HG02938 (cell line): Measurements from ENCODE around the gene CD300H.

Source experiments
- ATAC-seq: cut with Tn5 transposase; IDR thresholded peaks from one replicate; pipeline ENCODE4 v1.9.1; 2021; ENCODE audit warnings: mild to moderate bottlenecking, moderate library complexity; ENCODE audit not compliant: unreplicated experiment

Gene CD300H

DNA sequence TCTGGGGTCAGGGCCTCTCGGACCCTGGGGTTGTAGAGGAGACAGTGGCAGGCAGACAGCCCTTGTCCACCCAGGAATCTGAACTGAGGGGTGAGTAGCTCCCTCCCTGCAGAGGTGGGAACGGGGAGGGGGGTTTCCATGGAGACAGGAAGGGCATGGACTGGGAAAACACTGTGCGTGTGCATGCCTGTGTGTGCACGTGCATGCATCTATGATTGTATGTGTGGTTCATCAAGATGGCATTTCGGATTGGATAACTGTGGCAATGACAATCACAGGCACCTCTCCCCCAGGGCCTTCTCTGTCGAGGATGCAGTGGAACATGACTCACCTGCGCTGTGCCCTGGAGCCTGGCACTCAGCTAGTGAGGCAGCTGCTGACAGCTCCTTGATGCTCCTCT is 15.3 kb downstream of the CD300H start:
- no peak for ATAC-seq

GRCh38 chr17:74550602-74551001 is 16.7 kb downstream of the CD300H start:
- ATAC-seq, result no peak

DNA sequence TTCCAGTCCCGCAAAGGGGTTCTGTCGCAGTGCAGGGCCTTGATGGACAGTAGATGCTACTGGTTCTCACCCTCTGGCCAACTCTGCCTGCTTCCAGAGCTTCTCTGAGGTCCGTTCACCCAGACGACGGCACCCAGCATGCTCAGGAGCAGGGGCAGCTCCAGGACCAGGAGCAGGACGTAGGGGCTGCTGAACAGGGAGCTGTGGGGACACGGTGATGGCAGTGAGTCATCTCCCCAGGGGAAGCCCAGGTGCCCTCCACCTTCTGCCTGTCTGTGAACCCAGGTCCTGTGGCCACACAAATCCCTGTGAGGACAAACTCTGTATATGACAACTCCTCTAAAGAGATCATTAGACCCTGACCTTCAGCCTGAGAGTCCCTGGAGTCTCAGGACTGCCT is 18.0 kb downstream of the CD300H start:
- no peak for ATAC-seq

DNA sequence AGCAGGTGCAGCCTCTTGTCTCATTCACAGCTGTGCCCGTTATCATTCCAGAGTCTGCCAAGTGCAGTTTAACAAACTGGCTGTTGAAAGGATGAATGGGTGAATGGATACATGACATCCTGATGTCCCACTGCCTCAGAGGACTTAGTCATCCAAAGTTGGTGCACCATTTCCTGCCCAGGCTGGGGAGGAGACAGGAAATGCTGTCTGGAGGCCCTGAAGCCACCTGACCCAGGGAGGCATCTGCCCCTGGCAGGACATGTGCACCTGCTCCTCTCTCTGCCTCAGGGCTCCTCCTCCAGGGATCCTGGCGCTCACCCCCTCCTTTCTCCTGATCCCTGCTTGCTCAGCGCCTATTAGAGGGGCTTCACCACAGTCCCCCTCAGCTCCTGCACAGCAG is 19.6 kb downstream of the CD300H start:
- no peak for ATAC-seq

GRCh38 chr17:74547264-74547663 is 20.0 kb downstream of the CD300H start:
- no peak for ATAC-seq

GRCh38 chr17:74546586-74546985 is 20.7 kb downstream of the CD300H start:
- ATAC-seq, result no peak

DNA sequence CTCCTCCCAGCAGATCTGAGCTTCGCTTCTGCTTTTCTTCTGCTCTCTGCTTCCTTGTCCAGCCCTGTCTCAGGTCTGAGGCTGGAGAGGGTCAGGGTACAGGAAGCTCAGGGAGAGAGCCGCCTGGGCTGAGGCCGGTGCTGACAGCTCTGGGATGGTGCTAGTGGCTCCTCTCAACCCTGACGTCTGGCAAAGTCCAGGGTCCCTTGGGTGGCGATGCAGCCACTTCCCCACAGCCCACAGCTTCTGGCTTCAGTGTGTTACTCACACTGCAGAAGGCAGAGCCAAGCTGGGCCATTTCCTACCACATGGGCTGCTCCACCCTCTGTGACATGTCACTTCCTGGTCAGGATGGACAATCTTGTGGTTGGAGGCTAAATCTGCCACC is 21.5 kb downstream of the CD300H start, which contains the start of gene CD300C:
Gene CD300C (minus strand): TSS at position 273 of the 388 bp plus-strand sequence. CDS start 333 bp downstream, outside the sequence.
- no peak for ATAC-seq

- ATAC-seq, result no peak
Observed at GRCh38 chr17:74544991-74545842, 22.1 kb downstream of the CD300H start.

GRCh38 chr17:74543891-74544760 is 23.2 kb downstream of the CD300H start:
- ATAC-seq, result no peak

DNA sequence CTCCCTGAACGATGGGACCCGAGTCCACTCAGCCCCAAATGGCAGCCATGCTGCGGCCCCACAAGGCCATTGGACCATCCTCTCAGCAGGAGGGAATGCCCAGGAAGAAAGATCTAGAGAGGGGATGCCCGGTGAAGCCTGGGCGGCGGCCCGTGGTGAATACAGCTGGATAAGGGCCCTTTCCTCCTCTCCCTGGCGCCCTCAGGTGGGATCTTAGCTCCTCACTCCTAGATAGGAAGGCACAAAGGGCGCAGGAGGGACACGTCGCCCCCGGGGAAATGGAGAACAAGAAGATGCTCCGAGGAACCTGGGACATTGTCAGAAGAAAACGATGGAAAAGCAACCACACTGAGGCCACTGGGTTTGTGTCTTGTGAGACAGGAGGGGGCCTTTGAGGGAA is 23.9 kb downstream of the CD300H start:
- ATAC-seq, result no peak

DNA sequence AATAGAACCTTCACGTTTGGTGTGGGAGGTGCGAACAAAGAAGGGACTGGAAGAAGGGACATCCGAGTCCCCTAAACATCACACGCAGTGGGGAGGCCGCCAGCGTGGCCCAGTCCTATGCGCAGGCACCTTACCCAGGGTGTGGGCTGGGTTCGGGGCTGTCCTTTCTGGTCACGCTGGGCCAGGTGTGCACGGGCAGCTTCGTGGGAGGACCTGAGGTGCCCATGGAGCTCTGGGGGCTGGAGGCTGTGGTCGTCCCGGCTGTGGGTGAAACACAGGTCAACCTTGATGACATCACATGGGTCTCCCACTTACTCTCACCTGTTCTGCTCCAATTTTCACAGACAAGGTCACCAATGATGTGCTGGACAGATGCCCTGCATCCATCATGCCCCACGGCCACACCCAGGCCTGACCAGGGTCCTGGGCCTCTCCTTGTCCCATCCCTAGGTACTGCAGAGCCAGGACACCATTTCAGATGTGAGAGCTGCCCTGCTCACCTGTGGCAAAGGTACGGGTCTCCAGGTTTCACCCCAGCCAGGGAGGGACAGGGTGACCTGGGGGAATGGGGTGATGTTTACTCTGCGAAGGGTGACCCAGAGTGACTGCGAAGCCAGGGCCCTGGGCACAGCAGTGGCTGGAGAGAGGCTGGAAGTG is 24.5 kb downstream of the CD300H start:
- no peak for ATAC-seq

- no peak for ATAC-seq
Observed at GRCh38 chr17:74542166-74542565, 25.1 kb downstream of the CD300H start.

DNA sequence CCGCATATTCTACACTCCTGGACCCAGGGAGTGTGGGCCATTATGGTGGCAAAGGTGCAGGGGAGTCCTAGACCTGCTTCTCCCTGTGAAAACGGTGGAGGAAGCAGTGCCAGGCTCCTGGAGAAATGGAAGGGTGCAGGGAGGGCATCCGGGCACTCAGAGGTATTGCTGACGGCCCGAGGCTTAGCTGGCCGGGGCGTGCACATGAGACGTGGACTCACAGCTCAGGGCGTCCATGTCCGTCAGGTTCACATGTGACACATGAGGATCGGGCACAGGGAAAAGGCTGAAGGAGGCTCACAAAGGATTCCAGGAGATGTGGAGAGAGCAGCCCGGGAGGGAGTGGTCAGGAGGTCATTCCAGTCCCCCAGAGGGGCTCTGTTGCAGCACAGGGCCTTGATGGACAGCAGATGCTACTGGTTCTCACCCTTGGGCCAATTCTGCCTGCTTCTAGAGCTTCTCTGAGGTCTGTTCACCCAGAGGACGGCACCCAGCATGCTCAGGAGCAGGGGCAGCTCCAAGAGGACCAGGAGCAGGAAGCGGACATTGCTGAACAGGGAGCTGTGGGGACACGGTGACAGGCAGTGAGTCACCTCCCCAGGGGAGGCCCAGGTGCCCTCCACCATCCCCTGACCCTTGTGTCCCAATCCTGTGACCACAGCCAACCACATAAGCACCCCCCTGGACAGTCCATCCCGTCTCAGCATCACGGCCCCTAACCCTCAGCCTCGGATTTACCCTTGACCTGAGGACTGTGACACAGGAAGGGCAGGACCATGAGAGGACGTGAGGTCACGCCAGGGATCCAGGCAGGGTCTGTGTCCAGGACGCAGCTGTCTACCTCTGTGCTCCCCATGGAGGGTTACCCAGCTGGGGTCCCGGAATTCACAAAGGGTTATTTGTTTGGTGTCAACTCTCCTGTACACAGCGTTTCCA is 25.9 kb downstream of the CD300H start:
- no peak for ATAC-seq

- ATAC-seq, result no peak
Observed at GRCh38 chr17:74539281-74539820, 28.0 kb downstream of the CD300H start.

GRCh38 chr17:74536890-74537289 is 30.4 kb downstream of the CD300H start:
- ATAC-seq, result no peak

- no peak for ATAC-seq
Observed at GRCh38 chr17:74532115-74532514, 35.2 kb downstream of the CD300H start.

- ATAC-seq, result no peak
Observed at GRCh38 chr17:74531231-74531761, 36.0 kb downstream of the CD300H start, which contains the start of gene CD300LB. TSS of gene CD300LB (minus strand) at chr17:74531475. CDS start at chr17:74531350, 125 bp downstream.

DNA sequence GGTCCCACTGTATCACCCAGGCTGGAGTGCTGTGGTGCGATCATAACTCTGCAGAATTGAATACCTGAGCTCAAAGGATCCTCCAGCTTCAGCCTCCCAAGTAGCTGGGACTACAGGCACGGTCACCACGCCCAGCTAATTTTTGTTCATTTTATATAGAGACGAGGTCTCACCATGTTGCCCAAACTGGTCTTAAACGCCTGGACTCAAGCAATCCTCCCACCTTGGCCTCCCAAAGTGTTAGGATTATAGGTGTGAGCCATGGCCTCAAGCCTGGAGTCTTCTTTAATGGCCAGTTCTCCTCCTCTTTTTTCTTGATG is 36.5 kb downstream of the CD300H start:
- ATAC-seq, result no peak

GRCh38 chr17:74529243-74529642 is 38.1 kb downstream of the CD300H start:
- ATAC-seq, result no peak
